Activated CD4-positive, alpha-beta T cell treated with anti-CD3 and anti-CD28 coated beads, Interleukin-2, amount 50 U/mL, for 48 hours (primary cell): ENCODE data around the gene ATP11B.
A peak's percentile ranks its signal among the peaks of the same experiment; 100 is the strongest.

ENCODE experiments used
- DNase-seq, 2 experiments: peaks; one replicate each; pipeline ENCODE4 v3.0.0-alpha.2; 2020

Gene ATP11B

DNA sequence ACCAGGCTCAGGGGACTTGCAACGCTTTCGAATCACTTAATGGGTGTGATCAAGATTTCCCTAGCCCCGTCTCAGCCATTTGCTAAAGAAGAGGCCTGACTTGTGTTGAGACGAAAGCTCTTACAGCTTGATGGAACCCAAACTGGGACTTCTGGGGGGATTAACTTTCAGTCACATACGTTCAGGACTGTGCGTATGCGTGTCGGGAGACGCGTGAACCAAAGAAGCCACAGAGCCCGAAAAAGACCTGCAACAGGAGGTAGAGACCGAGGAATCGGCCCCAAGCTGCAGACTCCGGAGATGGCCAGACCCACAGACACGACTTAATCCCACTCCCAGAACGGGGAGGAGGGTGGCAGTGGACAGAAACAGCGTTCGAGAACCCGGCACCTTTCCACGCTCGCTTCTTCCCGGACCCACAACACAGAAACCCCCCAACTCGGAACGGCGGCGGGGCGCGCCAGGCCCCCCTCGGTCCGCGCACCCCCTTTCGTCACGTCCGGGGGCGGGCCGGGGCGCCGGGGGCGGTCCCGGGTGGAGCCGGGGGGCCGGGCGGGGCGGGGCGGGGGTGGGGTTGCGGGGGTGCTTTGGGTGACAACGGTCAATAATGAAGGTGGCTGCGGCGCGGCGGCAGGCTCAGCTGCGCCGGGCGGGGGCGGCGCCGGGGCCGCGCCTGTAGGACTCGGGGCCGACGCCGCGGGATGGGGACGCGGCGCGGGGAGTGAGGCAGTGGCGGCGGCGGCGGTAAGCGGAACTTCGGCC lies at the start of gene ATP11B:
Gene ATP11B, plus strand, starts transcription at position 604 of the 762 bp plus-strand sequence. CDS start 256 bp downstream, outside the sequence.
- peak; percentile 71 to 75 for DNase-seq

GRCh38 chr3:182746959-182747358 lies 46.3 kb upstream of the ATP11B start:
- no peak for DNase-seq

DNA sequence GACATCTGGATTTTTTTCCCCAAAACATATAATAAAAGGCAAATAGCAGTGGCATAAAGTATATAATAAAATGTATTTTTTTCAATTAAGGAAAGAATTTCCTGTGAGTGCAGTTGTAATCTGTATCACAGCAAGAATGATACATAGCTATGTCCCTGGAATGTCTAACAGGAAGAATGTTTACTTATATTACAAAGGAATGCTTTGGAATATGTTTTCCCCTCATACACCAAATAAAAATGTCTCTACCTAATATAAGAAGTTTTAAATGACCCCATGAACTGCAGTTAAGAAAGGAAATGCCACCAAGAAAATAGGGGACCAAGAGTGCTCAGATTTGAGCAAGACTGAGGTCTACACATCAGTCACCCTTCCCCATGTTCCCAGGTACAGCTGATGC lies 38.0 kb upstream of the ATP11B start:
- no peak for DNase-seq

GRCh38 chr3:182755712-182756111 lies 37.6 kb upstream of the ATP11B start:
- DNase-seq, result no peak

- no peak for DNase-seq
These were observed 32.6 kb upstream of the ATP11B start for GRCh38 chr3:182760576-182761164.

GRCh38 chr3:182763896-182764295 lies 29.4 kb upstream of the ATP11B start:
- DNase-seq, result no peak

- no peak for DNase-seq
These were observed 28.0 kb upstream of the ATP11B start for GRCh38 chr3:182765287-182765686.

GRCh38 chr3:182766099-182766498 lies 27.2 kb upstream of the ATP11B start:
- no peak for DNase-seq

GRCh38 chr3:182768413-182768812 lies 24.9 kb upstream of the ATP11B start:
- DNase-seq, result no peak

GRCh38 chr3:182769673-182770072 lies 23.6 kb upstream of the ATP11B start:
- no peak for DNase-seq

- DNase-seq, result no peak
These were observed 11.2 kb upstream of the ATP11B start for GRCh38 chr3:182782149-182782548.

GRCh38 chr3:182783106-182783505 lies 10.2 kb upstream of the ATP11B start:
- no peak for DNase-seq

- DNase-seq, result no peak
These were observed 8.8 kb upstream of the ATP11B start for GRCh38 chr3:182784542-182784941.

DNA sequence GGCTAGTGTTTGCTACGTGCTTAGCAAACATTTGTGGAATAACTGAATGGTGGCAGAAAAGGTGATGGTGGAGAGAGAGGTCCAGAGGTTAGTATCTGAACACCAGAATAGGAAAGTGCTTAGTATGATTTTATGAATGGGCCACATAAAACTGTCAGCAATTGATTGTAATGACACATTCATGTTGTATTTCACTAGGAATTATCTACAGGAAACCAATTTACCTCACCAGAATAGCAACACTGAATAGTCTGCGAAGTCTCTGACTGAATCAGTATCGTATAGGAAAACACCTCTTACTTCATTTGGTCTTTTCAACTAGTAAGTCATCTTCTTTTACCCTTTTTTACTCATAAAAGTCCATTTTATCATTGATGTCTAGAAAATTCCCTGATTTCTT lies 8.2 kb upstream of the ATP11B start:
- no peak for DNase-seq

DNA sequence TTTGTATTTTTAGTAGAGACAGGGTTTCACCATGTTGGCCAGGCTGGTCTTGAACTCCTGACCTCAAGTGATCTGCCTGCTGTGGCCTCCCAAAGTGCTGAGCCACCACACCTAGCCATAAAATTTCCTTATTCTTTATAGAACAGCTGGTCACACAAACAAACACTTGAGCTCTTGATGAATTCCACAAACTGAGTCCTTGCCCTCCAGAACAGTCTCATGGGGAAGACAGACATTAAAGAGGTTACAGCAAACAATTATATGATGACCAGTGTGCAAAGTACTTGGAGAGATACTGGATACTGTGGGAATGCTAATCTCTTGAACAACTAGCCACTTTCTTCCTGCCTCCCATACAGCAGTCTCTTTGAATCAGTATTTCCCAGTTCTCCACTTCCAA lies 7.5 kb upstream of the ATP11B start:
- DNase-seq, result no peak

- no peak for DNase-seq
These were observed 6.6 kb upstream of the ATP11B start for GRCh38 chr3:182786564-182787196.

- no peak for DNase-seq
These were observed 5.8 kb upstream of the ATP11B start for GRCh38 chr3:182787302-182788036.

- no peak for DNase-seq
These were observed 3.9 kb upstream of the ATP11B start for GRCh38 chr3:182789371-182789770.

- no peak for DNase-seq
These were observed 2.7 kb upstream of the ATP11B start for GRCh38 chr3:182790612-182791011.

GRCh38 chr3:182793663-182794454 lies 555 bp downstream of the ATP11B start:
- DNase-seq, result peak; percentile 49 to 55

DNA sequence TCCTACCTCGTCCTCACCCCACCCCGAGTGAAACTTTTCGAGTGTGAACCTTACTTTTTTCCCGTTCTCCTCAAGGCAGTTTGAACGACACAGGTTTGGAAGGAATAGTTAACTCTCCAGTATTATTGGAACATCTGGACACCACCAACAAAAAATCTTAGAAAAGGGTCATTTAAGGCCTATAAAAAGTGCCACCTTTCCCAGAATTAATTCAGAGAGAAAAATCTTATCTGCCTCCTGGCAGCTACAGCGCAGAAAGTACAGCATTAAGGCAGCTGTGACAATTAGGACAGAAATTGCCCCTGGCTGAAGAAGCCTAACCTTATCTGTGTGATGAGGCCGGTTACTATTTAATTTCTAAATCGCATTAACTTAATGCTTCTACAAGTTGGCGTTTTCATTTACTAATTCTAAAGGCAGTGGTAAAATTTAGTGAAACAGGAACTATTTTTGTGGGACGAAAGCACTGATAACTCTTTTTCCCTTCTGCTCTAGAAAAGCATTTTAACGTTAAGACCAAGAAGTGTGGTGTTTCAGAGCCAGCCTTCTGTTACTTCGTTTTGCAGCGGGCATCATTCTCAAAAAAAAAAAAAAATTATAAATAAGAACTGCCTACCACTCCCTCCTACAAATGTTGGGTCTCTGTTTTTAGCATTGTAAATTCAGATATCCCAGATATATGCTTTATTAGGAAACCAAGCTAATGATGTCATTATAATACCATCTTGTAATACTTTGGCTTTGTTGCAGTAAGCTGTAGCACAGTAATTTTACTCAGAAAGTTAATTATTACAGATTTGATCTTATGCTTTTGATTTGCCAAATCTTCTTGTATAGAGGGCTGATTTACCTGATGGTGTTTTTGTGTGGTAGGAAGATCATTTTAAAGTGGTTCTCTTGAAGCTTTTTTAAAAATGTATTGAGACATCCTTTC lies 1.4 kb downstream of the ATP11B start:
- DNase-seq, result no peak
